Testis (tissue), 2 donors: ENCODE results near the gene SACS.

Experiments used
- CTCF ChIP-seq, 3 experiments: fragments of 450-650 bp in 2 of 3; fragments of 200-600 bp in 1 of 3; sonication (generic) in 1 of 3; IDR thresholded peaks; one replicate each; pipeline ENCODE4 v1.5.1; 2016 to 2019; ENCODE audit warnings: antibody characterized with exemption in 3 of 3, mild to moderate bottlenecking in 2 of 3, moderate library complexity in 1 of 3
- POLR2A ChIP-seq: fragments of 450-650 bp; IDR thresholded peaks from one replicate; pipeline ENCODE4 v1.6.1; 2017; ENCODE audit warnings: antibody characterized with exemption, mild to moderate bottlenecking, moderate library complexity

DNA sequence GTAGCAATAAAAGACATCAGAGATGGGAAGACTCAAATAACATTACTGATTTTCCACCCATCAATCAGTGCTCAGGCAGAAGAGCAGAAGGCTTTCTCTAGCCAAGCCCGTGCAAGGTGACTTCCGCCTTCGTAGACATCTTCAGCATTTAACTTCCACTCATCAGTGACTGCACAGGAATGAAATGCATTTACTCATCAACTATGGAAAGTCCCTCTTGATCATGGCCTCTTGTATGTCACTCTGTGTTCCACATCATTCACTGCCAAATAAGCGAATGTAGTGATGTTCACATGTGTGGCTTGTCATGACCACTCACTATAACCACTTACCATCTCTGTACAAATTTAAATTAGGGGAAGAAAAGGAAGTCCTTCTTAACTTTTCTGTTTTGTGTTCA lies 49.4 kb downstream of the SACS start:
- TF ChIP-seq CTCF (IDR thresholded peaks at IDR 0.05) (no peak), POLR2A (no peak)
